Right cardiac atrium (tissue), 5 donors: ENCODE data around the gene TOX2. TPM values are rescaled to one million over a fixed set of nuclear protein-coding genes. Genes with fewer than 3 reads are reported as not detected.

Experiments used
- ATAC-seq, 2 donors: fragments of 200-7000 bp; cut with Tn5 transposase; one replicate each; pipeline versions ENCODE4 v1.8.0 to v1.9.1; 2020; ENCODE audit warnings: moderate library complexity in 2 of 2, mild to moderate bottlenecking in 1 of 2
- DNase-seq, 3 donors: peaks; one replicate each; pipeline ENCODE4 v3.0.0-alpha.2; 2020
- H3K27ac ChIP-seq: one replicate; pipeline ENCODE4 v1.5.1; 2013; ENCODE audit warnings: mild to moderate bottlenecking, low read length, control low read depth, moderate library complexity
- H3K27me3 ChIP-seq: one replicate; pipeline ENCODE4 v1.6.1; 2013; ENCODE audit not compliant: control insufficient read depth, insufficient read depth
- H3K4me1 ChIP-seq: one replicate; pipeline ENCODE4 v1.6.1; 2013; ENCODE audit warnings: low read length; ENCODE audit not compliant: control insufficient read depth, insufficient read depth
- H3K4me3 ChIP-seq: one replicate; pipeline ENCODE4 v1.5.1; 2013; ENCODE audit warnings: low read length, control low read depth
- H3K9me3 ChIP-seq: one replicate; pipeline ENCODE4 v1.6.1; 2013; ENCODE audit warnings: low read length; ENCODE audit not compliant: control insufficient read depth
- WGBS: extraction: QIAGEN DNeasy Blood & Tissue Kit; methylation state at CpG from one replicate; pipeline ENCODE4 v1.1.7; 2013; 5-methylcytosine and 5-hydroxymethylcytosine counted together
- intact Hi-C, 4 donors: fragments of 100-400 bp; cut with DNase I; formaldehyde crosslinking; loops; one replicate each; pipeline versions ENCODE4 v1.11.0 to v1.14.0; 2022 to 2023
- polyA plus RNA-seq: library from polyadenylated mRNA; stranded (reverse); fragments of 200-250 nt; gene quantifications from one replicate; pipeline ENCODE4 v1.2.3, GENCODE V29; 2013
- total RNA-seq, 4 donors: library from RNA; stranded (reverse); fragmentation: NEBNext Ultra II Directional; extraction: Animal tissue kit (Norgen Biotek cat#: 25700); gene quantifications; one replicate each; pipeline ENCODE4 v1.2.1, GENCODE V29; 2021
- donor health status: healthy with polysubstance abuse.
- donor health status: DM: no; HTN: yes; CAD: no.
- donor health status: DM: no; HTN: no; CAD: no.
- donor health status: DM: no; HTN: yes; CAD: no; lungs with severe emphysema.
- donor health status: DM: yes; HTN: yes; CAD: no.

Gene TOX2
- total and polyA plus RNA-seq, 5 donors: 0.99 to 3.0 (median 1.5) TPM

GRCh38 chr20:44080646-44081267 lies 166.1 kb downstream of the TOX2 start:
- DNase-seq (peak; percentile 59 to 83 (median 73)), ATAC-seq (peak; percentile 72 to 82)
- no peaks in the 10 kb centered on the region for H3K9me3 ChIP-seq
- intact Hi-C loops: loop anchor here (2.0 to 10.0 kb wide), 6 partner anchors 233 to 546 kb away; no protein-coding TSS in a partner anchor
- no peaks in the 10 kb centered on the region for H3K4me1 ChIP-seq
- H3K27ac ChIP-seq: no peak overlapping the region
- no peaks in the 10 kb centered on the region for H3K27me3 ChIP-seq
- 12% methylated on average over 8 of the region's 8 CpGs for WGBS
- H3K4me3 ChIP-seq: no peak overlapping the region

DNA sequence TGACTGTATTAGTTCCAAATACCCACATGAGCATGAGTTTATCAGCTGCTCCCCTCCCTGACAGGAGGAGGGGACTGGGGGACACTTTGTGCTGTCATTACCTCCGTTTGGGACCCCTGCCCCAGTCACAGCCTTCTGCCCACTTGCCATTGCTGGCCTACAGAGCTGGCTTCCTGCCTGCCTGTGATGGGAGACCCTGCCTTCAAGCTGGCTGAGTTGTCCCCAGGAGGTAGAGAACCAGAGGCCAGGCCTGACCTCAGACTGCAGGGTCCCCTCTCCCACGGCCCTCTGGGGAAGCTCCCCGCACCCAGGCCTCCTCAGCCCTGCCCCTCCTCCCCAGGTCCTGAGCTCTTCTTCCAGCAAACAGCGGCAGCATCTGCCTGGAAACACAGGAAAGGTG lies 166.8 kb downstream of the TOX2 start:
- DNase-seq (peak in 1 of 3 donors; percentile 57), ATAC-seq (no peak)
- WGBS: 54% methylated on average over 4 of the region's 4 CpGs
- H3K27ac ChIP-seq: no peak overlapping the region
- intact Hi-C loops: loop anchor here (2.0 to 10.0 kb wide), 6 partner anchors 234 to 547 kb away; no protein-coding TSS in a partner anchor
- H3K4me3 ChIP-seq: no peak overlapping the region
- no peaks in the 10 kb centered on the region for H3K27me3 ChIP-seq
- H3K9me3 ChIP-seq: no peaks in the 10 kb centered on the region
- no peaks in the 10 kb centered on the region for H3K4me1 ChIP-seq

GRCh38 chr20:44081888-44082287 lies 167.2 kb downstream of the TOX2 start:
- intact Hi-C loops: loop anchor here (2.0 to 10.0 kb wide), 6 partner anchors 235 to 547 kb away; no protein-coding TSS in a partner anchor
- DNase-seq: no peak
- whole genome bisulfite sequencing: 78% methylated on average over 5 of the region's 5 CpGs
- Histone ChIP-seq H3K4me1 (no peaks in the 10 kb centered on the region), H3K9me3 (no peaks in the 10 kb centered on the region), H3K4me3 (no peak overlapping the region), H3K27ac (no peak overlapping the region), H3K27me3 (no peaks in the 10 kb centered on the region)
- ATAC-seq: no peak

GRCh38 chr20:44083220-44083933 lies 168.7 kb downstream of the TOX2 start:
- intact Hi-C loops: loop anchor here (5.0 to 10.0 kb wide), 4 partner anchors 236 to 549 kb away; no protein-coding TSS in a partner anchor
- peak; percentile 53 to 81 (median 79) for DNase-seq
- Histone ChIP-seq H3K27ac (peak overlapping the region; percentile 30), H3K4me1 (no peaks in the 10 kb centered on the region), H3K4me3 (no peak overlapping the region), H3K27me3 (no peaks in the 10 kb centered on the region), H3K9me3 (no peaks in the 10 kb centered on the region)
- 74% methylated on average over 10 of the region's 10 CpGs for WGBS
- ATAC-seq: peak; percentile 56

DNA sequence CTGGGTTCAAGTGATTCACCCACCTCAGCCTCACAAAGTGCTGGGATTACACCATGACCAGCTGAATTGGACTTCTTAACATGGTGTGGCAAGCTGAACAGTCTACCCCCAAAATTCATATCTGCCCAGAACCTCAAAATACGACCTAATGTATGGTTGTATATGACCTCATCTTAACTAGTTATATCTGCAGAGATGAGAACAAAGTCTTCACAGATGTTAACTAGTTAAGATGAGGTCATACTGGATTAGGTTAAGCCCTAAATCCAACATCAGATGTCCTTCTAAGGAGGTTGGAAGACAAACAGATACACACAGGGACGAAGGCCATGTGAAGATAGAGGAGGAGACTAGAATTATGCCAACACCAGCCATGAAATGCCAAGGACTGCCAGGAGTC lies 169.8 kb downstream of the TOX2 start:
- Histone ChIP-seq H3K4me1 (no peaks in the 10 kb centered on the region), H3K4me3 (no peak overlapping the region), H3K9me3 (no peaks in the 10 kb centered on the region), H3K27me3 (no peaks in the 10 kb centered on the region), H3K27ac (no peak overlapping the region)
- ATAC-seq: no peak
- intact Hi-C loops: loop anchor here (5.0 to 10.0 kb wide), 4 partner anchors 237 to 550 kb away; no protein-coding TSS in a partner anchor
- DNase-seq: no peak
- WGBS: 67% methylated on average over 2 of the region's 2 CpGs

DNA sequence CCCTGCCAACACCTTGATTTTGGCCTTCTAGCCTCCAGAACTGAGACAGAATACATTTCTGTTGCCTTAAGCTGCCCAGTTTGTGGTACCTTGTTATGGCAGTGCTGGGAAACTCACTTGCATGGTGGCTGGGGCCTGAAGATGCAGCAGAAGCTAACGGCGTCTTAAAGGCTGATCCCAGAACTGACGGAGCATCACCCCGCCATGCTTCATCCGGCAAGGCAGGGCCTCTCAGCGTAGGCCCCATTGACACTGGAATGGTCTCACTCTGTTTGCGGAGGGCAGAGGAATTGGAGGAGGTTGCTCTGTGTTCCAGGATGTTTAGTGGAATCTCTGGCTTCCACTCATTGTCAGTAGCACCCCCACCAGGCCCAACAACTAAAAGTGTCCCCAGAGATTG lies 170.2 kb downstream of the TOX2 start:
- intact Hi-C loops: loop anchor here (5.0 to 10.0 kb wide), 4 partner anchors 238 to 550 kb away; no protein-coding TSS in a partner anchor
- Histone ChIP-seq H3K27ac (no peak overlapping the region), H3K4me3 (no peak overlapping the region), H3K9me3 (no peaks in the 10 kb centered on the region), H3K27me3 (no peaks in the 10 kb centered on the region), H3K4me1 (no peaks in the 10 kb centered on the region)
- peak in 1 of 3 donors; percentile 18 for DNase-seq
- 91% methylated on average over 7 of the region's 7 CpGs for WGBS
- ATAC-seq: no peak

DNA sequence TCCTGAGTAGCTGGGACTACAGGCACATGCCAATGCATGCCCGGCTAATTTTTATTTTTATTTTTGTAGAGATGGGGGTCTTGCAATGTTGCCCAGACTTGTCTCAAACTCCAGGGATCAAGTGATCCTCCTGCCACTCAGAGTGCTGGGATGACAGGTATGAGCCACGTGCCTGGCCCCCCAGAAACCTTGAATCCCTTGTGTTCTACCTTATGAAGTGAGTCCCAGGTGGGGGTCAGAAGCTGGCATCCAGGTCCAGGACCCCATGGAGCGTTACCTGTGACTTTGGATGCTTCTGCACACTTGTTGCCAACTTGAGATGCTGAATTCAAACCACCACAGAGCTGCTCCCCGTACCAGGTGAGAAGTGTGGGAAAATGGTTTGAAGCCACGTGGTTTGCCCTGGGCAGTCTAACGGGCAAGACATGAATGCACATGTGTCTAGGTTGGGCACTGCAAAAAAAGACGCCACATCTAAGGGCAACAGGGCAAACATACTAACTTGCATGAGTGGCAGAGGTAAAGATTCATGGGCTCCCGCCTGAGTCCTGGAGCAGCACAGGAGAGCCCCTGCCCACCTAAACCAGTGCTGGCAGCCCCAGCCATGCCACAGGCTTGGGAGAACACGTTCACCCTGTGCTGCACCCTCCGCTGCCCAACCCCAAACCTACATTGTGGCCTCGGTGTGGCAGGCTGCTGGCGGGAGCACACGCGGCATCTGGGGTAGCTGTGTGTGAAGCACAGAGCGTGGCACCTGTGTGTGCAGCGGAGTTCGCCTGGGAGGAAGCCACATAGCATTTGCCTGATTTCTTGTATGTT lies 171.2 kb downstream of the TOX2 start:
- intact Hi-C loops: loop anchor here in 1 of 4 donors (10.0 kb wide), 1 partner anchor 551 kb away; no protein-coding TSS in a partner anchor
- Histone ChIP-seq H3K4me3 (no peak overlapping the region), H3K27me3 (no peaks in the 10 kb centered on the region), H3K9me3 (no peaks in the 10 kb centered on the region), H3K4me1 (no peaks in the 10 kb centered on the region), H3K27ac (no peak overlapping the region)
- 74% methylated on average over 17 of the region's 17 CpGs for WGBS
- no peak for ATAC-seq
- peak in 1 of 3 donors; percentile 19 for DNase-seq

- ATAC-seq (peak in 1 of 2 donors; percentile 28), DNase-seq (peak in 1 of 3 donors; percentile 39)
- Histone ChIP-seq H3K4me3 (no peak overlapping the region), H3K4me1 (no peaks in the 10 kb centered on the region), H3K9me3 (no peaks in the 10 kb centered on the region), H3K27me3 (no peaks in the 10 kb centered on the region), H3K27ac (no peak overlapping the region)
- 64% methylated on average over 15 of the region's 15 CpGs for WGBS
- intact Hi-C loops: loop anchor here in 1 of 4 donors (10.0 kb wide), 1 partner anchor 552 kb away; no protein-coding TSS in a partner anchor
Observed at GRCh38 chr20:44087051-44087856, 172.6 kb downstream of the TOX2 start.

DNA sequence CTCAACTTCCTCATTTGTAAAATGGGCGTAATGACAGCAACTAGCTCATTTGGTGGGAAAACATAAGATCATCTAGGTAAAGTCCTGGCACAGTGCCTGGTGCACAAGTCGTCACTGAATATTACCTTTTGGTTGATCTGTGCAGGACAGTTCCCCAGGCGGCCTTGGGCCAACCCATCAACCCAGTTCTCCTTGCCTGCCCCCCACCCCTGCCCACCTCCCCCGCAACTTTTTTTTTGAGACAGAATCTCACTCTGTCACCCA lies 173.1 kb downstream of the TOX2 start:
- ATAC-seq (no peak), DNase-seq (peak in 1 of 3 donors; percentile 28)
- Histone ChIP-seq H3K4me1 (no peaks in the 10 kb centered on the region), H3K27me3 (no peaks in the 10 kb centered on the region), H3K9me3 (no peaks in the 10 kb centered on the region), H3K4me3 (no peak overlapping the region), H3K27ac (no peak overlapping the region)
- 83% methylated on average over 4 of the region's 4 CpGs for WGBS
- intact Hi-C loops: loop anchor here in 1 of 4 donors (10.0 kb wide), 1 partner anchor 553 kb away; no protein-coding TSS in a partner anchor

- H3K27ac ChIP-seq: no peak overlapping the region
- no peak overlapping the region for H3K4me3 ChIP-seq
- H3K4me1 ChIP-seq: no peaks in the 10 kb centered on the region
- ATAC-seq (no peak), DNase-seq (no peak)
- intact Hi-C loops: loop anchor here in 1 of 4 donors (10.0 kb wide), 1 partner anchor 555 kb away; no protein-coding TSS in a partner anchor
- no peaks in the 10 kb centered on the region for H3K27me3 ChIP-seq
- WGBS: 62% methylated on average over 7 of the region's 7 CpGs
- H3K9me3 ChIP-seq: no peaks in the 10 kb centered on the region
Observed at GRCh38 chr20:44089987-44090674, 175.5 kb downstream of the TOX2 start.
